ENCODE data around the gene PCCA.
"Not testable (repeated sequence)": the region's sequence is repeated elsewhere in the genome, so short reads cannot be mapped to it uniquely, and the experiment has no call there.

Gene PCCA

GRCh38 chr13:100088644-100089464 lies at the start of gene PCCA:
Gene PCCA, plus strand, starts transcription at chr13:100089093. Its CDS starts 28 bp downstream, at chr13:100089121.
- peak; percentile 98 for DNase-seq

DNA sequence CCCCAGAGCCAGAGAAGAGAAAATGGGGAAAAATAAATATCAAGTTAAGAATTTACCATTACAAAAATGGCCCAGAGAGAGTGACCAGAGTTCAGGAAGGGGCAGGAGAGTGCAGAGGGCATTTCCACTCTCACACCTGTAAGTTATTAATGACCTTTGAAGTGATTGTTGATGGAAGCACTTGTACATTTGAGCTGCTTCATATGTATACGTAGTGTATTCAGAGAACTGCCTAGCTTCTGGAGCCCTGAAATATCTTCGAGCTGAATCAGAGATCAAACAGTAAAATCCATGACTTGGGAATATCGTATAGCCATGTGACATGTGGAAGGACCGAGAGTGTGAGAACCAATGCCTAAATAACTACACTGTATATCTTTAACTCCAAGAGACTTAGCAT lies 49.2 kb upstream of the PCCA start:
- peak; percentile 1 for DNase-seq

DNA sequence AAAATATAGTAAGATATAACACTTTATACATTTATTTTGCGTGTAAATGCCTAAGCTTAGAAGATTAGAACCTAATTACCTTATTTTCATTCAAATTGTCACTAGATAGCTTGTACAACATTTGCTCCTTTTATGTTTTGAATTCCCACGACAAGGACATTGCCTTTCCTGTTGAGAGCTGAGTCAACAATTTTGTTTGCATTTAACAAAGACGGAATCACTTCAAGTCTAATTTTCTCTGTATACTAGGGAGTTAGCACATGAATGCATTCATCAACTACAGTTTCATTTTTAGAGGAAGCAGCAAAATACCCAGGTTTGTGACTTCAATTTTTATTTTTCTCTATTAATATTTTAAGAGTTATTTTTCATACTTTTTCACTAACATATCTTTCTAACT lies 48.7 kb upstream of the PCCA start:
- no peak for DNase-seq

DNA sequence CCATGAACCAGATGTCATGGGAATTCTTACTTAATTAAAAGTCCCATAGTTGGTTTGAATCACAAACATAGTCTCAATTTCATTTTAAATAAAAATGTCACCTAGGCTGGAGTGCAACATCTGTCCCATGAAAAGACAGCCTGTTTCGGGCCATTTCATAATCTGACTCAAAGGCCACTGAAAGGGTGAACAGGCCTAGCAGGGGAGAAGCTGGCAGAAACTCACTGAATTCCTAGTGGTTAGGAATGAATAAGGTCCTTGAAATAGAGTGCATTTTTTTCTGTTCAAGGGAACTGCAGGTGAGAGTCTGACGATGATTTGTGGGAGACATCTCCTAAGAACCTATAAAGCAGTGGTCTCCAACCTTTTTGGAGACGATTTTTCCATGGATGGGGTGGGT lies 44.0 kb upstream of the PCCA start:
- DNase-seq, result no peak

GRCh38 chr13:100045355-100045754 lies 43.5 kb upstream of the PCCA start:
- DNase-seq, result no peak

- no peak for DNase-seq
These were observed 37.8 kb upstream of the PCCA start for GRCh38 chr13:100051070-100051469.

GRCh38 chr13:100059827-100060226 lies 29.1 kb upstream of the PCCA start:
- no peak for DNase-seq

DNA sequence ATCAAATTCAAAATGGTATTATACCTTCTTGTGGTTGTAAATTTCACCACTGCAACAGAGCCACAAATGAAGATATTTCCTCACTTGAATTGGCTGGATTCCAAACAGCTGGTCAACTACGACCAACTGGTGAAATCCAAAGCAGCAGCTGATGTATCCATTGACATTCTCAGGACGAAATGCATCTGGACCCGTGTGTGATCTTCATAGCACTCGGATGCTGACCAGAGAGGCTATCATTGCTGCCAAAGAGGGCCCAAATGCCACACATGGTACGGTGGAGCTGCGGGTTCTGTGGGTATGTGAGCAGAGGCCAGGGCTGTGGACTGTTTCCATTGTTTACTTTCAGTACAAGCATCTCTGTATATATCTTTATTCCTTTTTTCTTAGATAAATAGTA lies 25.6 kb upstream of the PCCA start:
- DNase-seq, result peak; percentile 54

- no peak for DNase-seq
These were observed 25.0 kb upstream of the PCCA start for GRCh38 chr13:100063906-100064305.

GRCh38 chr13:100068133-100068931 lies 20.6 kb upstream of the PCCA start:
- no peak for DNase-seq

- DNase-seq, result no peak
These were observed 19.6 kb upstream of the PCCA start for GRCh38 chr13:100069278-100069677.

DNA sequence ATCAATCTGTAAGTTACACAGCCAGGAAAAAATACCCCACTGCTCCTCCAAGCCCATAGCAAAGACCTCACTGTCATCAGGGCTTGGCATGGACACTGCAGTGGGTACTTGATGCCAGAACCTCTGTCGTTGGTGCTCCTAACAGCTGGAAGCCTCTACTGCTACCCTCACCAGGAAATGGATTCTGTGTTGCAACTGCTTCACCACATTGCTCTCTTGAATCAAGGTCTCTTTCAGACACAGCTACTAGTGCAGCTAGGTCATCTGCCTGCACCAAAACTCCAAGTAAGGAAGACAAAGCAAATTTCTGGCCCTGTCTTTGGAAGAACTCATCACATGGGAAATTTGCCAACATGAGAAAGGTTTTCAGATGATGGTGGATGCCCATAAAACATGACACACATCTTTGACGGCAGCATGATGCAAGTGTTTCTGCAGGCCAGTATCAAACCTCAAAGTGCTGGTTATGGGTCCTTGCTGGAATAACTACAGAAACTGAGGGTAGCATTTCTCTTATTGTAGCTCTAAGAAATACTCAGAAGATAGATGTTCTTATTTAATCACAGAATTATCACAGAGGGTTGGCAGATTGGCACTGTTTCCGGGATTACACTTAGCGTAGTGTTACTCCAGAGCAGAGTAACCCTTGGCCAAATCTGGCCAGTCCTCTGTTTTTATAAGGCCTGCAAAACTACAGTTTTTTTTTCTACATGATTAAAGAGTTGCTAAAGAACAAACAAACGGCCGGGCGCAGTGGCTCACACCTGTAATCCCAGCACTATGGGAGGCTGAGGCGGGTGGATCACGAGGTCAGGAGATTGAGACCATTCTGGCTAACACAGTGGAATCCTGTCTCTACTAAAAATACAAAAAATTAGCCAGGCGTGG lies 12.9 kb upstream of the PCCA start:
- DNase-seq, result no peak

DNA sequence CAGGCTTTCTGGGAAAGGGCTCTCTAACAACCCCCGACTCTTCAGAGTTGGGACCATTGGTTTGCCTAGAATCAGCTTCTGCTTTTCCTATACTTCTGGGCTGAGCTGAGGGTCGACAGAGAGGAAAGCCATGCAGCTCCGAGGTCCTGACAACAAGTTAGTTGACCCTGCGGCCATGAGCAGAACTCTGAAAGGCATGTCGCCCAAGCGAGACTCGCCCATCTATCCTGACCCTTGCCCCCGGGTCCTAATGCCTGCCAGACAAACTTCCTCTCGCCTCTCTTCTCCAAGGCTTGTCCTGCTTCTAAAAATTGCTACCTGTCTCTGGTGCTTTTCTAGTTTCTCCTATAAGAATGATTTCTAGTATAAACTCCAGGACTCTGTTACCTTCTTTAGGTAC lies 9.9 kb upstream of the PCCA start:
- not testable (repeated sequence) for DNase-seq

DNA sequence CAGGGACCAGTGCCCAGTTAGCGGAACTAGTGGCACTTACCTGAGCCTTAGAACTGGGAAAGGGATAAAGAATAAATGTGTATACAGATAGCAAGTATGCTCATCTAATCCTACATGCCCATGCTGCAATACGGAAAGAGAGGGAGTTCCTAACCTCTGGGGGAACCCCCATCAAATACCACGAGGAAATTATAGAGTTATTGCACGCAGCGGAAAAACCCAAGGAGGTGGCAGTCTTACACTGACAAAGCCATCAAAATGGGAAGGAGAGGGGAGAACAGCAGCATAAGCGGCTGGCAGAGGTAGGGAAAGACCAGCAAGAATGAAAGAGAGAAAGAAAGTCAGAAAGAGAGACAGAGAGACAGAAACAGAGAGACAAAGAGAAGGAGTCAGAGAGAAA lies 5.5 kb upstream of the PCCA start:
- not testable (repeated sequence) for DNase-seq

GRCh38 chr13:100088273-100088643 lies 635 bp upstream of the PCCA start:
- DNase-seq, result no peak

- DNase-seq, result no peak
These were observed 656 bp downstream of the PCCA start for GRCh38 chr13:100089465-100090032.

GRCh38 chr13:100090861-100091260 lies 2.0 kb downstream of the PCCA start:
- DNase-seq, result no peak

- DNase-seq, result no peak
These were observed 2.5 kb downstream of the PCCA start for GRCh38 chr13:100091391-100091790.

- DNase-seq, result not testable (repeated sequence)
These were observed 3.4 kb downstream of the PCCA start for GRCh38 chr13:100092273-100092672.

DNA sequence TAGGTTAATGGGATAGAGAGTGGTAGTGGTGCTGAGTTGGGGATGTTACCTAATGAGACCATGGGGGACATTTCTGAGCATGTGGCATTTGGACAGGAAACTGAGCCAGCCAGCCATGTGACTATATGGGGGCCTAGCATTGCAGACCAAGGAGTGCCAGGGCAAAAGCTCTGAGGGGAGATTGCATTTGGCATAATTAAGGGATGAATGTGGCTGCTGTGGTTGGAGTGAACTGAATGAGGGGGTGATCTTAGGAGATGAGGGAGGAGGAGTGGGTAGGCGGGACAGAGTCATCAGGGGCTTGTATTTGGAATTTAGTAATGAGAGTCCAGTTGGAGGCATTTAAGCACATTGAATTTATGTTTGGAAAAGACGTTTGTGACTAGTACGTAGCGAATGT lies 6.6 kb downstream of the PCCA start:
- DNase-seq, result no peak

DNA sequence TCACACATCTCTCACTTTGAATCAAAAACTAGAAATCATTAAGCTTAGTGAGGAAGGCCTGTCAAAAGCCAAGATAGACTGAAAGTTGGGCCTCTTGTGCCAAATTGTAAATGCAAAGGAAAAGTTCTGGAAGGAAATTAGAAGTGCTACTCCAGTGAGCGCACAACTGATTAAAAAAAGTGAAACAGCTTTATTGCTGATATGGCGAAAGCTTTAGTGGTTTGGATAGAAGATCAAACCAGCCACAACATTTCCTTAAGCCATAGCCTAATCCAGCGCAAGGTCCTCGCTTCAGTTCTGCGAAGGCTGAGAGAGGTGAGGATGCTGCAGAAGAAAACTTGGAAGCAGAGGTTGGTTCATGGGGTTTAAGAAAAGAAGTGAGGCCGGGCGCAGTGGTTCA lies 7.6 kb downstream of the PCCA start:
- DNase-seq, result no peak

GRCh38 chr13:100097821-100098220 lies 8.9 kb downstream of the PCCA start:
- no peak for DNase-seq
